ENCODE results near the gene PID1. TPM values are rescaled to one million over a fixed set of nuclear protein-coding genes. Genes with fewer than 3 reads are reported as not detected.

Gene PID1
- total RNA-seq, 1 experiment from 2014 or later, result 2.9 TPM

- H3K4me3 ChIP-seq (ENCODE audit: low read depth in 2 of 2, low read length in 2 of 2), result no peak overlapping the region
- TF ChIP-seq TCF7L2 (IDR thresholded peaks at IDR 0.05; ENCODE audit: low read depth, low read length) (no peak), REST (IDR thresholded peaks at IDR 0.05; ENCODE audit: insufficient read depth in 1 of 2, low read depth in 2 of 2, low read length in 1 of 2) (no peak), SIN3A (IDR thresholded peaks at IDR 0.05; ENCODE audit: borderline replicate concordance, insufficient read depth, low read depth, low read length) (no peak), CTCF (IDR thresholded peaks at IDR 0.05) (no peak), POLR2AphosphoS5 (IDR thresholded peaks at IDR 0.05; ENCODE audit: low read depth, low read length) (no peak)
- intact Hi-C loops (cut with micrococcal nuclease; ENCODE audit: unreplicated experiment) (no loop called here), in situ Hi-C loops (cut with HindIII; ENCODE audit: low pct_unique_long_range_greater_than_20kb, low sequenced_read_pairs) (no loop called here)
- ATAC-seq (no peak), DNase-seq (ENCODE audit: low read depth, low spot score) (no peak)
- peaks cover 5% of the 10 kb centered on the region; the same call in 1 of the 2 replicates for H3K4me1 ChIP-seq (ENCODE audit: control insufficient read depth, insufficient read depth, low read length)
- no peaks in the 10 kb centered on the region; the same call in 1 of the 2 replicates for H3K27me3 ChIP-seq (ENCODE audit: control insufficient read depth, insufficient read depth, low read length)
- CTCF ChIA-PET, result no interaction called here
- H3K36me3 ChIP-seq (ENCODE audit: control insufficient read depth, insufficient read depth, low read length), result no peaks in the 10 kb centered on the region
- POLR2A ChIA-PET, result no interaction called here
- no peaks in the 10 kb centered on the region for H3K9me3 ChIP-seq (ENCODE audit: control insufficient read depth, insufficient read depth, low read depth, low read length)
- no TSS peak for BruUV-seq (replicated peaks)
- H3K27ac ChIP-seq (ENCODE audit: low read length), result no peak overlapping the region
These were observed 143.6 kb downstream of the PID1 start for GRCh38 chr2:229127471-229127870.

GRCh38 chr2:229126066-229126465 lies 145.0 kb downstream of the PID1 start:
- no peaks in the 10 kb centered on the region for H3K9me3 ChIP-seq (ENCODE audit: control insufficient read depth, insufficient read depth, low read depth, low read length)
- H3K4me1 ChIP-seq (ENCODE audit: control insufficient read depth, insufficient read depth, low read length), result peaks cover 5% of the 10 kb centered on the region; the same call in 1 of the 2 replicates
- DNase-seq (ENCODE audit: low read depth, low spot score), result no peak
- H3K27ac ChIP-seq (ENCODE audit: low read length), result no peak overlapping the region
- ChIA-PET CTCF (no interaction called here), POLR2A (no interaction called here)
- H3K4me3 ChIP-seq (ENCODE audit: low read depth in 2 of 2, low read length in 2 of 2), result no peak overlapping the region
- intact Hi-C loops (cut with micrococcal nuclease; ENCODE audit: unreplicated experiment) (no loop called here), in situ Hi-C loops (cut with HindIII; ENCODE audit: low pct_unique_long_range_greater_than_20kb, low sequenced_read_pairs) (no loop called here)
- BruUV-seq (replicated peaks), result no TSS peak
- no peaks in the 10 kb centered on the region for H3K27me3 ChIP-seq (ENCODE audit: control insufficient read depth, insufficient read depth, low read length)
- TF ChIP-seq REST (IDR thresholded peaks at IDR 0.05; ENCODE audit: insufficient read depth in 1 of 2, low read depth in 2 of 2, low read length in 1 of 2) (no peak), CTCF (IDR thresholded peaks at IDR 0.05) (no peak), TCF7L2 (IDR thresholded peaks at IDR 0.05; ENCODE audit: low read depth, low read length) (no peak), POLR2AphosphoS5 (IDR thresholded peaks at IDR 0.05; ENCODE audit: low read depth, low read length) (no peak)
- no peak for ATAC-seq
- no peaks in the 10 kb centered on the region for H3K36me3 ChIP-seq (ENCODE audit: control insufficient read depth, insufficient read depth, low read length)

Data from Panc1 (cell line).